H1 (cell line): Measurements from ENCODE around the gene DNAJB6. TPM values are rescaled to one million over a fixed set of nuclear protein-coding genes. Genes with fewer than 3 reads are reported as not detected.

Source experiments
- CREB1 ChIP-seq: IDR thresholded peaks from 2 replicates; pipeline ENCODE4 v1.6.1; 2012; ENCODE audit warnings: inconsistent platforms
- polyA plus RNA-seq, 7 experiments: library from polyadenylated mRNA; depleted of rRNA in 3 of 7; stranded (reverse) in 5 of 7; unstranded in 2 of 7; fragments of >200 nt in 5 of 7; fragments of 200-250 nt in 2 of 7; gene quantifications; 1 replicate in 5 of 7; 2 replicates in 1 of 7; 4 replicates in 1 of 7; pipeline versions ENCODE4 v1.2.1 to v1.2.3, GENCODE V29; 2011 to 2013; ENCODE audit warnings: missing spikeins in 2 of 7, mixed read lengths in 2 of 7
- total RNA-seq: library from RNA; stranded (reverse); fragmentation: NEBNext Ultra II Directional; extraction: Animal tissue kit (Norgen Biotek cat#: 25700); gene quantifications from 2 replicates; pipeline ENCODE4 v1.2.1, GENCODE V29; 2021
- TF ChIP-seq, protein P1 (sequence below): fragments of 300-600 bp; sonication (generic); IDR thresholded peaks from 2 replicates; pipeline ENCODE4 v1.7.1; 2012; ENCODE audit warnings: low read length, moderate library complexity, mild to moderate bottlenecking, inconsistent platforms; ENCODE audit not compliant: insufficient replicate concordance

DNAJB6 gene
- total and polyA plus RNA-seq, 2 of the 8 experiments (the other 6 are each of a cell fraction or from before 2014, with no cell fraction given), result 166 to 295 TPM

- TF ChIP-seq, protein P1, sequence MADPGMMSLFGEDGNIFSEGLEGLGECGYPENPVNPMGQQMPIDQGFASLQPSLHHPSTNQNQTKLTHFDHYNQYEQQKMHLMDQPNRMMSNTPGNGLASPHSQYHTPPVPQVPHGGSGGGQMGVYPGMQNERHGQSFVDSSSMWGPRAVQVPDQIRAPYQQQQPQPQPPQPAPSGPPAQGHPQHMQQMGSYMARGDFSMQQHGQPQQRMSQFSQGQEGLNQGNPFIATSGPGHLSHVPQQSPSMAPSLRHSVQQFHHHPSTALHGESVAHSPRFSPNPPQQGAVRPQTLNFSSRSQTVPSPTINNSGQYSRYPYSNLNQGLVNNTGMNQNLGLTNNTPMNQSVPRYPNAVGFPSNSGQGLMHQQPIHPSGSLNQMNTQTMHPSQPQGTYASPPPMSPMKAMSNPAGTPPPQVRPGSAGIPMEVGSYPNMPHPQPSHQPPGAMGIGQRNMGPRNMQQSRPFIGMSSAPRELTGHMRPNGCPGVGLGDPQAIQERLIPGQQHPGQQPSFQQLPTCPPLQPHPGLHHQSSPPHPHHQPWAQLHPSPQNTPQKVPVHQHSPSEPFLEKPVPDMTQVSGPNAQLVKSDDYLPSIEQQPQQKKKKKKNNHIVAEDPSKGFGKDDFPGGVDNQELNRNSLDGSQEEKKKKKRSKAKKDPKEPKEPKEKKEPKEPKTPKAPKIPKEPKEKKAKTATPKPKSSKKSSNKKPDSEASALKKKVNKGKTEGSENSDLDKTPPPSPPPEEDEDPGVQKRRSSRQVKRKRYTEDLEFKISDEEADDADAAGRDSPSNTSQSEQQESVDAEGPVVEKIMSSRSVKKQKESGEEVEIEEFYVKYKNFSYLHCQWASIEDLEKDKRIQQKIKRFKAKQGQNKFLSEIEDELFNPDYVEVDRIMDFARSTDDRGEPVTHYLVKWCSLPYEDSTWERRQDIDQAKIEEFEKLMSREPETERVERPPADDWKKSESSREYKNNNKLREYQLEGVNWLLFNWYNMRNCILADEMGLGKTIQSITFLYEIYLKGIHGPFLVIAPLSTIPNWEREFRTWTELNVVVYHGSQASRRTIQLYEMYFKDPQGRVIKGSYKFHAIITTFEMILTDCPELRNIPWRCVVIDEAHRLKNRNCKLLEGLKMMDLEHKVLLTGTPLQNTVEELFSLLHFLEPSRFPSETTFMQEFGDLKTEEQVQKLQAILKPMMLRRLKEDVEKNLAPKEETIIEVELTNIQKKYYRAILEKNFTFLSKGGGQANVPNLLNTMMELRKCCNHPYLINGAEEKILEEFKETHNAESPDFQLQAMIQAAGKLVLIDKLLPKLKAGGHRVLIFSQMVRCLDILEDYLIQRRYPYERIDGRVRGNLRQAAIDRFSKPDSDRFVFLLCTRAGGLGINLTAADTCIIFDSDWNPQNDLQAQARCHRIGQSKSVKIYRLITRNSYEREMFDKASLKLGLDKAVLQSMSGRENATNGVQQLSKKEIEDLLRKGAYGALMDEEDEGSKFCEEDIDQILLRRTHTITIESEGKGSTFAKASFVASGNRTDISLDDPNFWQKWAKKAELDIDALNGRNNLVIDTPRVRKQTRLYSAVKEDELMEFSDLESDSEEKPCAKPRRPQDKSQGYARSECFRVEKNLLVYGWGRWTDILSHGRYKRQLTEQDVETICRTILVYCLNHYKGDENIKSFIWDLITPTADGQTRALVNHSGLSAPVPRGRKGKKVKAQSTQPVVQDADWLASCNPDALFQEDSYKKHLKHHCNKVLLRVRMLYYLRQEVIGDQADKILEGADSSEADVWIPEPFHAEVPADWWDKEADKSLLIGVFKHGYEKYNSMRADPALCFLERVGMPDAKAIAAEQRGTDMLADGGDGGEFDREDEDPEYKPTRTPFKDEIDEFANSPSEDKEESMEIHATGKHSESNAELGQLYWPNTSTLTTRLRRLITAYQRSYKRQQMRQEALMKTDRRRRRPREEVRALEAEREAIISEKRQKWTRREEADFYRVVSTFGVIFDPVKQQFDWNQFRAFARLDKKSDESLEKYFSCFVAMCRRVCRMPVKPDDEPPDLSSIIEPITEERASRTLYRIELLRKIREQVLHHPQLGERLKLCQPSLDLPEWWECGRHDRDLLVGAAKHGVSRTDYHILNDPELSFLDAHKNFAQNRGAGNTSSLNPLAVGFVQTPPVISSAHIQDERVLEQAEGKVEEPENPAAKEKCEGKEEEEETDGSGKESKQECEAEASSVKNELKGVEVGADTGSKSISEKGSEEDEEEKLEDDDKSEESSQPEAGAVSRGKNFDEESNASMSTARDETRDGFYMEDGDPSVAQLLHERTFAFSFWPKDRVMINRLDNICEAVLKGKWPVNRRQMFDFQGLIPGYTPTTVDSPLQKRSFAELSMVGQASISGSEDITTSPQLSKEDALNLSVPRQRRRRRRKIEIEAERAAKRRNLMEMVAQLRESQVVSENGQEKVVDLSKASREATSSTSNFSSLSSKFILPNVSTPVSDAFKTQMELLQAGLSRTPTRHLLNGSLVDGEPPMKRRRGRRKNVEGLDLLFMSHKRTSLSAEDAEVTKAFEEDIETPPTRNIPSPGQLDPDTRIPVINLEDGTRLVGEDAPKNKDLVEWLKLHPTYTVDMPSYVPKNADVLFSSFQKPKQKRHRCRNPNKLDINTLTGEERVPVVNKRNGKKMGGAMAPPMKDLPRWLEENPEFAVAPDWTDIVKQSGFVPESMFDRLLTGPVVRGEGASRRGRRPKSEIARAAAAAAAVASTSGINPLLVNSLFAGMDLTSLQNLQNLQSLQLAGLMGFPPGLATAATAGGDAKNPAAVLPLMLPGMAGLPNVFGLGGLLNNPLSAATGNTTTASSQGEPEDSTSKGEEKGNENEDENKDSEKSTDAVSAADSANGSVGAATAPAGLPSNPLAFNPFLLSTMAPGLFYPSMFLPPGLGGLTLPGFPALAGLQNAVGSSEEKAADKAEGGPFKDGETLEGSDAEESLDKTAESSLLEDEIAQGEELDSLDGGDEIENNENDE, result no peak
- no peak for TF ChIP-seq CREB1
Measured at GRCh38 chr7:157313645-157314044, 23.2 kb upstream of the DNAJB6 start (continued).
